22Rv1 (cell line): Measurements from ENCODE around the gene CACNB2.

Experiments used
- ZFX ChIP-seq: fragments of 450-650 bp; IDR thresholded peaks from 2 replicates; pipeline ENCODE4 v1.6.1; 2017; ENCODE audit warnings: antibody characterized with exemption, borderline replicate concordance
- TF ChIP-seq, protein P1 (sequence below): fragments of 450-650 bp; IDR thresholded peaks from 2 replicates; pipeline ENCODE4 v1.5.1; 2017; ENCODE audit warnings: mild to moderate bottlenecking

DNA sequence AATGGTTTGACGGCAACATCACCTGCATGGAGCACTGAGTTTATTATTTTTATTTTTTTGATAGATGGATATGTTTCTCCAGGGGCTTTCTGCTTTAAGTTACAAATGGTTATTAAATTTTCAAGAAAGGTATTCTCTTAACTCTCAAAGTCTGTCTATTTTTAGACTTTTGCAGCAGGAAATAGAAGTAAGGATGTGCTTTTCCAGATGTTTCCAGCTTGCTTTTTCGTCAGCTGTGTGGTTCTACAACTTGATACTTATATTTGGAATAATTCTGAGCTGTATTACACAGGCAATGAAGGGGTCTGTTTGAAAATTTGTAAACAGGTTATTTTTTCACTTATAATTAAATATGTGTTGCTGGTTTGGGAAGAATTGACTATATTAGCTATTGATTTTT lies 69.0 kb downstream of the CACNB2 start:
- TF ChIP-seq, protein P1, sequence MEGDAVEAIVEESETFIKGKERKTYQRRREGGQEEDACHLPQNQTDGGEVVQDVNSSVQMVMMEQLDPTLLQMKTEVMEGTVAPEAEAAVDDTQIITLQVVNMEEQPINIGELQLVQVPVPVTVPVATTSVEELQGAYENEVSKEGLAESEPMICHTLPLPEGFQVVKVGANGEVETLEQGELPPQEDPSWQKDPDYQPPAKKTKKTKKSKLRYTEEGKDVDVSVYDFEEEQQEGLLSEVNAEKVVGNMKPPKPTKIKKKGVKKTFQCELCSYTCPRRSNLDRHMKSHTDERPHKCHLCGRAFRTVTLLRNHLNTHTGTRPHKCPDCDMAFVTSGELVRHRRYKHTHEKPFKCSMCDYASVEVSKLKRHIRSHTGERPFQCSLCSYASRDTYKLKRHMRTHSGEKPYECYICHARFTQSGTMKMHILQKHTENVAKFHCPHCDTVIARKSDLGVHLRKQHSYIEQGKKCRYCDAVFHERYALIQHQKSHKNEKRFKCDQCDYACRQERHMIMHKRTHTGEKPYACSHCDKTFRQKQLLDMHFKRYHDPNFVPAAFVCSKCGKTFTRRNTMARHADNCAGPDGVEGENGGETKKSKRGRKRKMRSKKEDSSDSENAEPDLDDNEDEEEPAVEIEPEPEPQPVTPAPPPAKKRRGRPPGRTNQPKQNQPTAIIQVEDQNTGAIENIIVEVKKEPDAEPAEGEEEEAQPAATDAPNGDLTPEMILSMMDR, result no peak
- TF ChIP-seq ZFX, result no peak
